Adrenal gland (tissue), 5 donors: ENCODE data around the gene DHX58.

ENCODE experiments used
- POLR2A ChIP-seq, 2 donors: fragments of 450-650 bp; IDR thresholded peaks; one replicate each; pipeline ENCODE4 v1.6.1; 2017; ENCODE audit warnings: antibody characterized with exemption in 2 of 2, mild to moderate bottlenecking in 2 of 2, moderate library complexity in 1 of 2
- TF ChIP-seq, protein P1 (sequence below), 6 experiments: fragments of 450-650 bp in 4 of 6; fragments of 200-600 bp in 2 of 6; sonication (generic) in 1 of 6; IDR thresholded peaks; 1 replicate in 5 of 6; 2 replicates in 1 of 6; pipeline versions ENCODE4 v1.5.1 to v1.8.0; 2016 to 2021; ENCODE audit warnings: antibody characterized with exemption in 6 of 6, mild to moderate bottlenecking in 2 of 6, moderate library complexity in 1 of 6
- donor health status: DM: no; HTN: no; CAD: no.

DNA sequence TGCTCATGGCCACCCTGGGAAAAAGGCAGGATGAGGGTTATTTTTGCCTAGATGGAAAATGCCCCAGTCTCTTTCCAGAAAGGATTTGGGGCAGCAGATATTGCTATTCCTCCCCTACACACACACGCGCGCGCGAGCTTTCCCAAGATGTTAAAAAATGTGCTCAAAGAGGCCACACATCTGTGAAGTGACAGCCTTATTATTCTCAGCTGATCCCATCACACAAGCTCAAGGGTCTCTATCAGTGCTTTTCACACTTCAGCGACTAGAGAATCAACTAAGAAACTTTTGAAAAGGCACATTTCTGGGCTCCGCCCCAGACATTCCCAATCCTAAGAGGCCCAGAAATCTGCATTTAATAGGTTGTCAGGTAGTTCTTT is 48.0 kb upstream of the DHX58 start:
- TF ChIP-seq POLR2A (IDR thresholded peaks at IDR 0.05): no peak
- TF ChIP-seq, protein P1, sequence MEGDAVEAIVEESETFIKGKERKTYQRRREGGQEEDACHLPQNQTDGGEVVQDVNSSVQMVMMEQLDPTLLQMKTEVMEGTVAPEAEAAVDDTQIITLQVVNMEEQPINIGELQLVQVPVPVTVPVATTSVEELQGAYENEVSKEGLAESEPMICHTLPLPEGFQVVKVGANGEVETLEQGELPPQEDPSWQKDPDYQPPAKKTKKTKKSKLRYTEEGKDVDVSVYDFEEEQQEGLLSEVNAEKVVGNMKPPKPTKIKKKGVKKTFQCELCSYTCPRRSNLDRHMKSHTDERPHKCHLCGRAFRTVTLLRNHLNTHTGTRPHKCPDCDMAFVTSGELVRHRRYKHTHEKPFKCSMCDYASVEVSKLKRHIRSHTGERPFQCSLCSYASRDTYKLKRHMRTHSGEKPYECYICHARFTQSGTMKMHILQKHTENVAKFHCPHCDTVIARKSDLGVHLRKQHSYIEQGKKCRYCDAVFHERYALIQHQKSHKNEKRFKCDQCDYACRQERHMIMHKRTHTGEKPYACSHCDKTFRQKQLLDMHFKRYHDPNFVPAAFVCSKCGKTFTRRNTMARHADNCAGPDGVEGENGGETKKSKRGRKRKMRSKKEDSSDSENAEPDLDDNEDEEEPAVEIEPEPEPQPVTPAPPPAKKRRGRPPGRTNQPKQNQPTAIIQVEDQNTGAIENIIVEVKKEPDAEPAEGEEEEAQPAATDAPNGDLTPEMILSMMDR (IDR thresholded peaks at IDR 0.05): no peak
